ENCODE measurements around the gene CYFIP2.

GRCh38 chr5:157370967-157371366, 105.0 kb downstream of the CYFIP2 start:
- TF ChIP-seq EZH2 (optimal IDR thresholded peaks at IDR 0.05; ENCODE audit: low read depth, low read length) = no peak
- no peak for TF ChIP-seq CTCF (IDR thresholded peaks at IDR 0.05; ENCODE audit: low read length)
- TF ChIP-seq EZH2phosphoT487 (IDR thresholded peaks at IDR 0.05; ENCODE audit: low read length) = no peak
